Mucosa of descending colon (tissue), 3 donors: ENCODE results near the gene MYO6. TPM values are rescaled to one million over a fixed set of nuclear protein-coding genes. Genes with fewer than 3 reads are reported as not detected.

Experiments
- ATAC-seq: fragments of 200-7000 bp; cut with Tn5 transposase; one replicate; pipeline ENCODE4 v1.9.1; 2020; ENCODE audit warnings: mild to moderate bottlenecking, moderate library complexity
- DNase-seq, 3 donors: peaks; one replicate each; pipeline ENCODE4 v3.0.0-alpha.2; 2020
- H3K36me3 ChIP-seq: fragments of 200-600 bp; one replicate; pipeline ENCODE4 v1.8.0; 2021; ENCODE audit warnings: low read depth, mild to moderate bottlenecking
- H3K4me1 ChIP-seq: fragments of 200-600 bp; one replicate; pipeline ENCODE4 v1.8.0; 2021; ENCODE audit warnings: low read depth, mild to moderate bottlenecking
- H3K4me3 ChIP-seq: fragments of 200-600 bp; one replicate; pipeline ENCODE4 v1.8.0; 2021; ENCODE audit warnings: mild to moderate bottlenecking
- H3K9me3 ChIP-seq: fragments of 200-600 bp; one replicate; pipeline ENCODE4 v1.8.0; 2021; ENCODE audit warnings: mild to moderate bottlenecking
- CTCF ChIP-seq: fragments of 200-600 bp; IDR thresholded peaks from one replicate; pipeline ENCODE4 v1.8.0; 2022; ENCODE audit warnings: antibody characterized with exemption, mild to moderate bottlenecking
- intact Hi-C, 2 donors: fragments of 100-400 bp; cut with DNase I in 1 of 2; cut with micrococcal nuclease in 1 of 2; formaldehyde crosslinking; loops; one replicate each; pipeline versions ENCODE4 v1.11.0 to v1.11.1; 2022; cut with DNase I, micrococcal nuclease
- total RNA-seq, 3 donors: library from RNA; stranded (reverse); fragmentation: NEBNext Ultra II Directional in 2 of 3; extraction: Animal tissue kit (Norgen Biotek cat#: 25700) in 2 of 3; gene quantifications; one replicate each; pipeline versions ENCODE4 v1.2.1 to v1.2.4, GENCODE V29; 2021 to 2023
- donor health status: DM: no; HTN: no; CAD: no; lungs with moderate emphysema.
- donor health status: DM: no; HTN: no; CAD: no.
- donor health status: DM: no; HTN: yes; CAD: no.

The MYO6 gene
- total RNA-seq, 3 donors from 2014 or later, result 37.6 to 69.2 (median 59.7) TPM

GRCh38 chr6:75735491-75736186, 13.4 kb upstream of the MYO6 start:
- intact Hi-C loops, result no loop called here
- peak; percentile 90 for ATAC-seq
- H3K36me3 ChIP-seq, result no peaks in the 10 kb centered on the region
- no peak overlapping the region for H3K4me3 ChIP-seq
- no peak for DNase-seq
- TF ChIP-seq CTCF, result no peak
- no peaks in the 10 kb centered on the region for H3K9me3 ChIP-seq
- peaks cover 4% of the 10 kb centered on the region for H3K4me1 ChIP-seq

GRCh38 chr6:75743971-75744370, 5.1 kb upstream of the MYO6 start:
- Histone ChIP-seq H3K4me3 (no peak overlapping the region), H3K9me3 (no peaks in the 10 kb centered on the region), H3K4me1 (peaks cover 6% of the 10 kb centered on the region), H3K36me3 (no peaks in the 10 kb centered on the region)
- no peak for ATAC-seq
- no peak for DNase-seq
- no peak for TF ChIP-seq CTCF
- intact Hi-C loops, result no loop called here

GRCh38 chr6:75745404-75745803, 3.6 kb upstream of the MYO6 start:
- DNase-seq (no peak), ATAC-seq (no peak)
- Histone ChIP-seq H3K4me1 (peaks cover 6% of the 10 kb centered on the region), H3K36me3 (no peaks in the 10 kb centered on the region), H3K4me3 (no peak overlapping the region), H3K9me3 (no peaks in the 10 kb centered on the region)
- intact Hi-C loops, result no loop called here
- TF ChIP-seq CTCF, result no peak

GRCh38 chr6:75746221-75746620, 2.8 kb upstream of the MYO6 start:
- Histone ChIP-seq H3K4me1 (peaks cover 6% of the 10 kb centered on the region), H3K9me3 (no peaks in the 10 kb centered on the region), H3K4me3 (no peak overlapping the region), H3K36me3 (no peaks in the 10 kb centered on the region)
- ATAC-seq, result no peak
- intact Hi-C loops, result no loop called here
- TF ChIP-seq CTCF, result no peak
- DNase-seq, result no peak

- ATAC-seq (peak; percentile 26), DNase-seq (peak in 1 of 3 donors; percentile 62)
- no peak for TF ChIP-seq CTCF
- intact Hi-C loops, result no loop called here
- Histone ChIP-seq H3K9me3 (no peaks in the 10 kb centered on the region), H3K4me1 (peaks cover 6% of the 10 kb centered on the region), H3K36me3 (no peaks in the 10 kb centered on the region), H3K4me3 (no peak overlapping the region)
These were observed 1.7 kb upstream of the MYO6 start for GRCh38 chr6:75747152-75747992.
